K562 (cell line): ENCODE measurements around the gene OTULINL.

Experiments
- CBFB ChIP-seq: sonication (generic); formaldehyde crosslinking; IDR thresholded peaks from 2 replicates; pipeline ENCODE4 v1.4.0; 2020; ENCODE audit warnings: mild to moderate bottlenecking, missing genetic modification reagents
- CEBPB ChIP-seq: fragments of 450-650 bp; IDR thresholded peaks from 2 replicates; pipeline ENCODE4 v1.6.1; 2016; ENCODE audit warnings: missing genetic modification characterization, missing compliant biosample characterization
- HDAC6 ChIP-seq: IDR thresholded peaks from 2 replicates; pipeline ENCODE4 v1.6.1; 2012; ENCODE audit warnings: low read depth, mild to moderate bottlenecking, control low read depth, inconsistent platforms, low read length, moderate library complexity
- HNRNPLL ChIP-seq: fragments of 200-400 bp; formaldehyde crosslinking; IDR thresholded peaks from 2 replicates; pipeline ENCODE4 v1.6.1; 2017; ENCODE audit warnings: low read length, low read depth, mild to moderate bottlenecking; ENCODE audit not compliant: poor library complexity, severe bottlenecking
- NFYB ChIP-seq: IDR thresholded peaks from 2 replicates; pipeline ENCODE4 v1.6.1; 2011; ENCODE audit warnings: mild to moderate bottlenecking, moderate library complexity; ENCODE audit not compliant: insufficient read length; ENCODE audit errors: extremely low read depth
- POLR2A ChIP-seq: fragments of 450-650 bp; conservative IDR thresholded peaks from 2 replicates; pipeline ENCODE4 v1.6.1; 2016
- ZBTB17 ChIP-seq: fragments of 450-650 bp; formaldehyde crosslinking; IDR thresholded peaks from 2 replicates; pipeline ENCODE4 v1.4.0; 2020; ENCODE audit warnings: mild to moderate bottlenecking
- ZC3H11A ChIP-seq: IDR thresholded peaks from 2 replicates; pipeline ENCODE4 v1.6.1; 2012; ENCODE audit warnings: low read depth, low read length, improper control_type of control experiment
- ZFP1 ChIP-seq: fragments of 450-650 bp; formaldehyde crosslinking; IDR thresholded peaks from 2 replicates; pipeline ENCODE4 v1.4.0; 2020; ENCODE audit warnings: mild to moderate bottlenecking, mixed read lengths
- ZFX ChIP-seq: sonication (generic); formaldehyde crosslinking; IDR thresholded peaks from 2 replicates; pipeline ENCODE4 v1.8.0; 2022; ENCODE audit warnings: mild to moderate bottlenecking, missing genetic modification reagents, moderate library complexity
- ZNF551 ChIP-seq: fragments of 250-450 bp; sonication (Bioruptor Pico); IDR thresholded peaks from 2 replicates; pipeline ENCODE4 v1.5.0; 2021; ENCODE audit warnings: mild to moderate bottlenecking, moderate library complexity
- TF ChIP-seq, protein P1 (sequence below), 3 experiments: IDR thresholded peaks in 2 of 3; conservative IDR thresholded peaks in 1 of 3; 2 replicates each; pipeline ENCODE4 v1.5.1; 2011 to 2012; ENCODE audit warnings: low read length in 3 of 3, mild to moderate bottlenecking in 3 of 3, control low read depth in 2 of 3, improper control_type of control experiment in 1 of 3, inconsistent platforms in 1 of 3, low read depth in 1 of 3, mixed read lengths in 1 of 3, moderate library complexity in 1 of 3; ENCODE audit not compliant: insufficient read depth in 2 of 3
- TF ChIP-seq, protein P2 (sequence below): sonication (generic); formaldehyde crosslinking; IDR thresholded peaks from 2 replicates; pipeline ENCODE4 v1.8.1; 2023; ENCODE audit warnings: mild to moderate bottlenecking, missing genetic modification reagents

DNA sequence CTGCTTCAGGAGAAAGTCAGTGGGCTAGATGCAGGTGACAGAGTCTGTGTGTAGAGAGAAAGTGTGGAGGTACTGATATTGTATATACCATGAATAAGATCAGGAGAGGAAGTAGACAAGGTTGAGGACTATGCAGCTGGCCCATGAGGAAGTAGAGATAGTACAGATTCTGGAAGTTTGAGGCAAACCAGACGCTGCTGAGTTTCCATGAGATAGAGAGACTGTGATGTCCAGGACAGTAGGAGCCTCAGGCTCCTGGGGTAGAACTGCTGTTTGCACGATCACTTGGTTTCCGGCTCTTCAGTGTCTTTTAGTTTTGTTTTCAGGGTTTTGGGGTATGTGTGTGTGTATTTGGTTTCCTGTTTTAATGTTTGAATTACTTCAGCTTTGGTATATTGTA is 13.6 kb downstream of the OTULINL start:
- TF ChIP-seq, protein P1, sequence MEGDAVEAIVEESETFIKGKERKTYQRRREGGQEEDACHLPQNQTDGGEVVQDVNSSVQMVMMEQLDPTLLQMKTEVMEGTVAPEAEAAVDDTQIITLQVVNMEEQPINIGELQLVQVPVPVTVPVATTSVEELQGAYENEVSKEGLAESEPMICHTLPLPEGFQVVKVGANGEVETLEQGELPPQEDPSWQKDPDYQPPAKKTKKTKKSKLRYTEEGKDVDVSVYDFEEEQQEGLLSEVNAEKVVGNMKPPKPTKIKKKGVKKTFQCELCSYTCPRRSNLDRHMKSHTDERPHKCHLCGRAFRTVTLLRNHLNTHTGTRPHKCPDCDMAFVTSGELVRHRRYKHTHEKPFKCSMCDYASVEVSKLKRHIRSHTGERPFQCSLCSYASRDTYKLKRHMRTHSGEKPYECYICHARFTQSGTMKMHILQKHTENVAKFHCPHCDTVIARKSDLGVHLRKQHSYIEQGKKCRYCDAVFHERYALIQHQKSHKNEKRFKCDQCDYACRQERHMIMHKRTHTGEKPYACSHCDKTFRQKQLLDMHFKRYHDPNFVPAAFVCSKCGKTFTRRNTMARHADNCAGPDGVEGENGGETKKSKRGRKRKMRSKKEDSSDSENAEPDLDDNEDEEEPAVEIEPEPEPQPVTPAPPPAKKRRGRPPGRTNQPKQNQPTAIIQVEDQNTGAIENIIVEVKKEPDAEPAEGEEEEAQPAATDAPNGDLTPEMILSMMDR (IDR thresholded peaks at IDR 0.05 in 2 of 3, conservative IDR thresholded peaks at IDR 0.05 in 1 of 3; ENCODE audit: insufficient read depth in 2 of 3, low read depth in 1 of 3, low read length in 3 of 3), result no peak
- TF ChIP-seq CBFB (CRISPR knock-in tag), result no peak
- TF ChIP-seq POLR2A, result no peak
- TF ChIP-seq HNRNPLL, result no peak
- no peak for TF ChIP-seq CEBPB (tag)
- TF ChIP-seq ZFX, result no peak
- no peak for TF ChIP-seq ZFP1 (CRISPR knock-in tag)
- TF ChIP-seq ZNF551 (CRISPR knock-in tag), result no peak
- TF ChIP-seq ZBTB17, result no peak
- no peak for TF ChIP-seq NFYB
- TF ChIP-seq, protein P2, sequence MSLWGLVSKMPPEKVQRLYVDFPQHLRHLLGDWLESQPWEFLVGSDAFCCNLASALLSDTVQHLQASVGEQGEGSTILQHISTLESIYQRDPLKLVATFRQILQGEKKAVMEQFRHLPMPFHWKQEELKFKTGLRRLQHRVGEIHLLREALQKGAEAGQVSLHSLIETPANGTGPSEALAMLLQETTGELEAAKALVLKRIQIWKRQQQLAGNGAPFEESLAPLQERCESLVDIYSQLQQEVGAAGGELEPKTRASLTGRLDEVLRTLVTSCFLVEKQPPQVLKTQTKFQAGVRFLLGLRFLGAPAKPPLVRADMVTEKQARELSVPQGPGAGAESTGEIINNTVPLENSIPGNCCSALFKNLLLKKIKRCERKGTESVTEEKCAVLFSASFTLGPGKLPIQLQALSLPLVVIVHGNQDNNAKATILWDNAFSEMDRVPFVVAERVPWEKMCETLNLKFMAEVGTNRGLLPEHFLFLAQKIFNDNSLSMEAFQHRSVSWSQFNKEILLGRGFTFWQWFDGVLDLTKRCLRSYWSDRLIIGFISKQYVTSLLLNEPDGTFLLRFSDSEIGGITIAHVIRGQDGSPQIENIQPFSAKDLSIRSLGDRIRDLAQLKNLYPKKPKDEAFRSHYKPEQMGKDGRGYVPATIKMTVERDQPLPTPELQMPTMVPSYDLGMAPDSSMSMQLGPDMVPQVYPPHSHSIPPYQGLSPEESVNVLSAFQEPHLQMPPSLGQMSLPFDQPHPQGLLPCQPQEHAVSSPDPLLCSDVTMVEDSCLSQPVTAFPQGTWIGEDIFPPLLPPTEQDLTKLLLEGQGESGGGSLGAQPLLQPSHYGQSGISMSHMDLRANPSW (CRISPR knock-in tag), result no peak
- TF ChIP-seq ZC3H11A, result no peak
- TF ChIP-seq HDAC6, result no peak
